ENCODE data around the gene UQCRFS1. TPM values are rescaled to one million over a fixed set of nuclear protein-coding genes. Genes with fewer than 3 reads are reported as not detected.
"Not testable (repeated sequence)": the region's sequence is repeated elsewhere in the genome, so short reads cannot be mapped to it uniquely, and the experiment has no call there.

Gene UQCRFS1
- 10 to 100 TPM in 1 of 2 donors, 1 to 10 TPM in 1; 9.6 to 41.9 TPM for polyA plus RNA-seq

- H3K27me3 ChIP-seq (ENCODE audit: control insufficient read depth in 1 of 2, insufficient read depth in 2 of 2, low read length in 2 of 2) = no peaks in the 10 kb centered on the region
- peaks cover 0 to 4% of the 10 kb centered on the region in 2 donors for H3K4me1 ChIP-seq (ENCODE audit: control insufficient read depth in 2 of 2, insufficient read depth in 2 of 2, low read length in 1 of 2)
- no peaks in the 10 kb centered on the region for H3K9me3 ChIP-seq (ENCODE audit: control insufficient read depth in 2 of 2, insufficient read depth in 1 of 2, low read depth in 1 of 2, low read length in 1 of 2)
- WGBS, 2 donors = 0 to 1% methylated on average over 69 to 92 of the region's 95 CpGs
- peak within 1 kb of the TSS; percentile 91 to 95 for H3K4me3 ChIP-seq (ENCODE audit: low read depth in 1 of 2, low read length in 2 of 2)
- H3K36me3 ChIP-seq (ENCODE audit: control insufficient read depth in 2 of 2, insufficient read depth in 2 of 2, low read length in 1 of 2) = no peaks in the 10 kb centered on the region
- H3K27ac ChIP-seq (ENCODE audit: low read depth in 2 of 2, low read length in 1 of 2) = peak within 1 kb of the TSS; percentile 88 to 95
Measured at GRCh38 chr19:29212648-29213573, at the start of gene UQCRFS1. TSS of gene UQCRFS1 (minus strand) at chr19:29213151. CDS start at chr19:29213118, 33 bp downstream.

GRCh38 chr19:29262085-29262484 lies 49.1 kb upstream of the UQCRFS1 start:
- 61 to 64% methylated on average over 2 of the region's 2 CpGs for WGBS, 2 donors
- Histone ChIP-seq H3K9me3 (ENCODE audit: control insufficient read depth in 2 of 2, insufficient read depth in 1 of 2, low read depth in 1 of 2, low read length in 1 of 2) (no peaks in the 10 kb centered on the region), H3K36me3 (ENCODE audit: control insufficient read depth in 2 of 2, insufficient read depth in 2 of 2, low read length in 1 of 2) (no peaks in the 10 kb centered on the region), H3K4me1 (ENCODE audit: control insufficient read depth in 2 of 2, insufficient read depth in 2 of 2, low read length in 1 of 2) (no peaks in the 10 kb centered on the region), H3K27me3 (ENCODE audit: control insufficient read depth in 1 of 2, insufficient read depth in 2 of 2, low read length in 2 of 2) (no peaks in the 10 kb centered on the region), H3K27ac (ENCODE audit: low read depth in 2 of 2, low read length in 1 of 2) (no peak overlapping the region), H3K4me3 (ENCODE audit: low read depth in 1 of 2, low read length in 2 of 2) (no peak overlapping the region)

GRCh38 chr19:29260477-29261317 lies 47.7 kb upstream of the UQCRFS1 start:
- Histone ChIP-seq H3K27ac (ENCODE audit: low read depth in 2 of 2, low read length in 1 of 2) (no peak overlapping the region), H3K36me3 (ENCODE audit: control insufficient read depth in 2 of 2, insufficient read depth in 2 of 2, low read length in 1 of 2) (no peaks in the 10 kb centered on the region), H3K27me3 (ENCODE audit: control insufficient read depth in 1 of 2, insufficient read depth in 2 of 2, low read length in 2 of 2) (no peaks in the 10 kb centered on the region), H3K4me3 (ENCODE audit: low read depth in 1 of 2, low read length in 2 of 2) (no peak overlapping the region), H3K9me3 (ENCODE audit: control insufficient read depth in 2 of 2, insufficient read depth in 1 of 2, low read depth in 1 of 2, low read length in 1 of 2) (no peaks in the 10 kb centered on the region), H3K4me1 (ENCODE audit: control insufficient read depth in 2 of 2, insufficient read depth in 2 of 2, low read length in 1 of 2) (no peaks in the 10 kb centered on the region)
- WGBS, 2 donors = 72 to 76% methylated on average over 5 of the region's 5 CpGs

GRCh38 chr19:29259867-29260281 lies 46.9 kb upstream of the UQCRFS1 start:
- no peaks in the 10 kb centered on the region for H3K4me1 ChIP-seq (ENCODE audit: control insufficient read depth in 2 of 2, insufficient read depth in 2 of 2, low read length in 1 of 2)
- no peak overlapping the region for H3K27ac ChIP-seq (ENCODE audit: low read depth in 2 of 2, low read length in 1 of 2)
- no peaks in the 10 kb centered on the region for H3K27me3 ChIP-seq (ENCODE audit: control insufficient read depth in 1 of 2, insufficient read depth in 2 of 2, low read length in 2 of 2)
- H3K4me3 ChIP-seq (ENCODE audit: low read depth in 1 of 2, low read length in 2 of 2) = no peak overlapping the region
- WGBS, 2 donors = 51 to 63% methylated on average over 6 of the region's 6 CpGs
- H3K9me3 ChIP-seq (ENCODE audit: control insufficient read depth in 2 of 2, insufficient read depth in 1 of 2, low read depth in 1 of 2, low read length in 1 of 2) = peaks cover 0 to 3% of the 10 kb centered on the region in 2 donors
- H3K36me3 ChIP-seq (ENCODE audit: control insufficient read depth in 2 of 2, insufficient read depth in 2 of 2, low read length in 1 of 2) = no peaks in the 10 kb centered on the region

- H3K9me3 ChIP-seq (ENCODE audit: control insufficient read depth in 2 of 2, insufficient read depth in 1 of 2, low read depth in 1 of 2, low read length in 1 of 2) = peaks cover 0 to 3% of the 10 kb centered on the region in 2 donors
- 75 to 80% methylated on average over 3 of the region's 3 CpGs for WGBS, 2 donors
- H3K27ac ChIP-seq (ENCODE audit: low read depth in 2 of 2, low read length in 1 of 2) = no peak overlapping the region
- no peaks in the 10 kb centered on the region for H3K36me3 ChIP-seq (ENCODE audit: control insufficient read depth in 2 of 2, insufficient read depth in 2 of 2, low read length in 1 of 2)
- no peaks in the 10 kb centered on the region for H3K4me1 ChIP-seq (ENCODE audit: control insufficient read depth in 2 of 2, insufficient read depth in 2 of 2, low read length in 1 of 2)
- no peaks in the 10 kb centered on the region for H3K27me3 ChIP-seq (ENCODE audit: control insufficient read depth in 1 of 2, insufficient read depth in 2 of 2, low read length in 2 of 2)
- H3K4me3 ChIP-seq (ENCODE audit: low read depth in 1 of 2, low read length in 2 of 2) = no peak overlapping the region
Measured at GRCh38 chr19:29259153-29259552, 46.2 kb upstream of the UQCRFS1 start.

- Histone ChIP-seq H3K27ac (ENCODE audit: low read depth in 2 of 2, low read length in 1 of 2) (no peak overlapping the region), H3K36me3 (ENCODE audit: control insufficient read depth in 2 of 2, insufficient read depth in 2 of 2, low read length in 1 of 2) (no peaks in the 10 kb centered on the region), H3K4me1 (ENCODE audit: control insufficient read depth in 2 of 2, insufficient read depth in 2 of 2, low read length in 1 of 2) (no peaks in the 10 kb centered on the region), H3K4me3 (ENCODE audit: low read depth in 1 of 2, low read length in 2 of 2) (no peak overlapping the region), H3K9me3 (ENCODE audit: control insufficient read depth in 2 of 2, insufficient read depth in 1 of 2, low read depth in 1 of 2, low read length in 1 of 2) (peaks cover 0 to 3% of the 10 kb centered on the region in 2 donors), H3K27me3 (ENCODE audit: control insufficient read depth in 1 of 2, insufficient read depth in 2 of 2, low read length in 2 of 2) (no peaks in the 10 kb centered on the region)
- WGBS, 2 donors = 41 to 48% methylated on average over 2 of the region's 2 CpGs
Measured at GRCh38 chr19:29256516-29256915, 43.6 kb upstream of the UQCRFS1 start.

GRCh38 chr19:29255912-29256311 lies 43.0 kb upstream of the UQCRFS1 start:
- Histone ChIP-seq H3K9me3 (ENCODE audit: control insufficient read depth in 2 of 2, insufficient read depth in 1 of 2, low read depth in 1 of 2, low read length in 1 of 2) (peaks cover 0 to 3% of the 10 kb centered on the region in 2 donors), H3K4me1 (ENCODE audit: control insufficient read depth in 2 of 2, insufficient read depth in 2 of 2, low read length in 1 of 2) (no peaks in the 10 kb centered on the region), H3K36me3 (ENCODE audit: control insufficient read depth in 2 of 2, insufficient read depth in 2 of 2, low read length in 1 of 2) (no peaks in the 10 kb centered on the region), H3K27ac (ENCODE audit: low read depth in 2 of 2, low read length in 1 of 2) (no peak overlapping the region), H3K4me3 (ENCODE audit: low read depth in 1 of 2, low read length in 2 of 2) (no peak overlapping the region), H3K27me3 (ENCODE audit: control insufficient read depth in 1 of 2, insufficient read depth in 2 of 2, low read length in 2 of 2) (no peaks in the 10 kb centered on the region)
- 92 to 96% methylated on average over 8 of the region's 8 CpGs for WGBS, 2 donors

- Histone ChIP-seq H3K4me3 (ENCODE audit: low read depth in 1 of 2, low read length in 2 of 2) (no peak overlapping the region), H3K36me3 (ENCODE audit: control insufficient read depth in 2 of 2, insufficient read depth in 2 of 2, low read length in 1 of 2) (no peaks in the 10 kb centered on the region)
- WGBS, 2 donors = 67 to 80% methylated on average over 9 of the region's 9 CpGs
Measured at GRCh38 chr19:29255006-29255405, 42.1 kb upstream of the UQCRFS1 start.

GRCh38 chr19:29249798-29250197 lies 36.8 kb upstream of the UQCRFS1 start:
- H3K4me3 ChIP-seq (ENCODE audit: low read depth in 1 of 2, low read length in 2 of 2); H3K4me1 ChIP-seq (ENCODE audit: control insufficient read depth in 2 of 2, insufficient read depth in 2 of 2, low read length in 1 of 2); H3K27ac ChIP-seq (ENCODE audit: low read depth in 2 of 2, low read length in 1 of 2); H3K36me3 ChIP-seq (ENCODE audit: control insufficient read depth in 2 of 2, insufficient read depth in 2 of 2, low read length in 1 of 2); H3K9me3 ChIP-seq (ENCODE audit: control insufficient read depth in 2 of 2, insufficient read depth in 1 of 2, low read depth in 1 of 2, low read length in 1 of 2); H3K27me3 ChIP-seq (ENCODE audit: control insufficient read depth in 1 of 2, insufficient read depth in 2 of 2, low read length in 2 of 2): not testable (repeated sequence)
- 77 to 80% methylated on average over 3 of the region's 3 CpGs for WGBS, 2 donors

More at GRCh38 chr19:29255006-29255405, 42.1 kb upstream of the UQCRFS1 start:
- Histone ChIP-seq H3K9me3 (ENCODE audit: control insufficient read depth in 2 of 2, insufficient read depth in 1 of 2, low read depth in 1 of 2, low read length in 1 of 2) (peaks cover 0 to 3% of the 10 kb centered on the region in 2 donors), H3K4me1 (ENCODE audit: control insufficient read depth in 2 of 2, insufficient read depth in 2 of 2, low read length in 1 of 2) (no peaks in the 10 kb centered on the region), H3K27me3 (ENCODE audit: control insufficient read depth in 1 of 2, insufficient read depth in 2 of 2, low read length in 2 of 2) (no peaks in the 10 kb centered on the region), H3K27ac (ENCODE audit: low read depth in 2 of 2, low read length in 1 of 2) (no peak overlapping the region)

All from esophagus (tissue), 2 donors.